OCI-LY1 (cell line): ENCODE measurements around the gene ARHGEF5.

Experiments
- H2AFZ ChIP-seq: fragments of 200-600 bp; sonication (generic), shearing (Covaris generic); 2 replicates; pipeline ENCODE4 v1.6.0; 2014; ENCODE audit warnings: antibody characterized with exemption, mild to moderate bottlenecking, low read length
- H3F3A ChIP-seq: fragments of 200-600 bp; sonication (generic), shearing (Covaris generic); 2 replicates; pipeline ENCODE4 v1.6.0; 2014; ENCODE audit warnings: mild to moderate bottlenecking, antibody characterized with exemption, low read length, moderate library complexity; ENCODE audit not compliant: insufficient read depth
- H3K27ac ChIP-seq: fragments of 200-600 bp; sonication (generic); 2 replicates; pipeline ENCODE4 v1.5.1; 2014; ENCODE audit warnings: low read length, mixed run types, mild to moderate bottlenecking, low read depth; ENCODE audit not compliant: poor library complexity, severe bottlenecking
- H3K27me3 ChIP-seq: fragments of 200-600 bp; sonication (generic); 2 replicates; pipeline ENCODE4 v1.6.0; 2014; ENCODE audit warnings: antibody characterized with exemption, mild to moderate bottlenecking, low read length, moderate library complexity; ENCODE audit not compliant: insufficient read depth
- H3K36me3 ChIP-seq: fragments of 200-600 bp; sonication (generic); 2 replicates; pipeline ENCODE4 v1.6.1; 2014; ENCODE audit warnings: mild to moderate bottlenecking, antibody characterized with exemption, low read length, moderate library complexity, mixed read lengths; ENCODE audit not compliant: insufficient read depth
- H3K4me1 ChIP-seq: fragments of 200-600 bp; sonication (generic); 2 replicates; pipeline ENCODE4 v1.5.1; 2014; ENCODE audit warnings: mild to moderate bottlenecking, low read length, moderate library complexity; ENCODE audit not compliant: insufficient read depth, severe bottlenecking
- H3K4me2 ChIP-seq: fragments of 200-600 bp; sonication (generic), shearing (Covaris generic); 2 replicates; pipeline ENCODE4 v1.6.1; 2014; ENCODE audit warnings: low read length
- H3K4me3 ChIP-seq: fragments of 200-600 bp; sonication (generic); 2 replicates; pipeline ENCODE4 v1.5.1; 2014; ENCODE audit warnings: low read length, low read depth, mild to moderate bottlenecking, mixed read lengths; ENCODE audit not compliant: poor library complexity, severe bottlenecking
- H3K79me2 ChIP-seq: fragments of 200-600 bp; shearing (Covaris generic); 2 replicates; pipeline ENCODE4 v1.6.1; 2016; ENCODE audit warnings: mixed run types, low read length, mixed read lengths; ENCODE audit not compliant: insufficient read depth
- H3K9ac ChIP-seq: fragments of 200-600 bp; sonication (generic), shearing (Covaris generic); 2 replicates; pipeline ENCODE4 v1.6.1; 2014; ENCODE audit warnings: mild to moderate bottlenecking, low read length, mixed read lengths
- H3K9me2 ChIP-seq: fragments of 200-600 bp; sonication (generic), shearing (Covaris generic); 2 replicates; pipeline ENCODE4 v1.6.1; 2014; ENCODE audit warnings: low read depth, mild to moderate bottlenecking, low read length, mixed read lengths
- H3K9me3 ChIP-seq: fragments of 200-600 bp; shearing (Covaris generic); 2 replicates; pipeline ENCODE4 v1.6.1; 2014; ENCODE audit warnings: low read length, mixed read lengths
- H4K20me1 ChIP-seq: fragments of 200-600 bp; sonication (generic), shearing (Covaris generic); 2 replicates; pipeline ENCODE4 v1.6.0; 2016; ENCODE audit warnings: mild to moderate bottlenecking, low read length; ENCODE audit not compliant: insufficient read depth
- CTCF ChIP-seq: fragments of 200-600 bp; sonication (generic), shearing (Covaris generic); IDR thresholded peaks from 2 replicates; pipeline ENCODE4 v1.5.1; 2017; ENCODE audit warnings: mild to moderate bottlenecking, antibody characterized with exemption, low read length, moderate library complexity, mixed read lengths
- EZH2 ChIP-seq: fragments of 200-600 bp; sonication (generic), shearing (Covaris generic); IDR thresholded peaks from 2 replicates; pipeline ENCODE4 v1.8.0; 2017; ENCODE audit warnings: borderline replicate concordance, mixed run types, mild to moderate bottlenecking, antibody characterized with exemption, low read length, moderate library complexity, mixed read lengths

ARHGEF5 gene

GRCh38 chr7:144428431-144428830, 73.2 kb downstream of the ARHGEF5 start:
- no peak for TF ChIP-seq EZH2
- TF ChIP-seq CTCF, result no peak
- no peaks in the 10 kb centered on the region for H4K20me1 ChIP-seq
- no peak overlapping the region for H3K4me2 ChIP-seq
- no peaks in the 10 kb centered on the region for H3K79me2 ChIP-seq
- H3K4me3 ChIP-seq, result no peak overlapping the region
- no peaks in the 10 kb centered on the region for H3K27me3 ChIP-seq
- no peaks in the 10 kb centered on the region for H3F3A ChIP-seq
- no peak overlapping the region for H3K27ac ChIP-seq
- no peaks in the 10 kb centered on the region; the same call in 1 of the 2 replicates for H3K9me2 ChIP-seq
- no peaks in the 10 kb centered on the region for H3K36me3 ChIP-seq
- H3K9me3 ChIP-seq, result peaks cover 3% of the 10 kb centered on the region; the same call in 1 of the 2 replicates
- no peak overlapping the region for H3K9ac ChIP-seq
- no peak overlapping the region for H2AFZ ChIP-seq
- H3K4me1 ChIP-seq, result no peaks in the 10 kb centered on the region
